H9 (cell line): ENCODE data around the gene PCED1A. TPM values are rescaled to one million over a fixed set of nuclear protein-coding genes. Genes with fewer than 3 reads are reported as not detected.

Experiments
- DNase-seq: peaks from one replicate; pipeline ENCODE4 v3.0.0-alpha.2; 2017
- H2AFZ ChIP-seq: one replicate; pipeline ENCODE4 v1.6.1; 2013; ENCODE audit warnings: mild to moderate bottlenecking, low read length, control low read depth, moderate library complexity
- H2AK5ac ChIP-seq: 2 replicates; pipeline ENCODE4 v1.6.1; 2013; ENCODE audit warnings: low read length, control low read depth, mixed read lengths; ENCODE audit not compliant: insufficient read length
- H2BK120ac ChIP-seq: one replicate; pipeline ENCODE4 v1.6.1; 2013; ENCODE audit warnings: low read depth, mild to moderate bottlenecking, low read length, control low read depth, inconsistent platforms; ENCODE audit not compliant: poor library complexity, severe bottlenecking
- H2BK12ac ChIP-seq: 2 replicates; pipeline ENCODE4 v1.6.1; 2013; ENCODE audit warnings: low read length, control low read depth, mixed read lengths, low read depth; ENCODE audit not compliant: insufficient read length
- H2BK15ac ChIP-seq: 2 replicates; pipeline ENCODE4 v1.6.1; 2013; ENCODE audit warnings: low read depth, low read length, control low read depth
- H2BK20ac ChIP-seq: one replicate; pipeline ENCODE4 v1.6.1; 2013; ENCODE audit warnings: low read depth, mild to moderate bottlenecking, low read length, control low read depth, inconsistent platforms; ENCODE audit not compliant: poor library complexity, severe bottlenecking
- H2BK5ac ChIP-seq: 2 replicates; pipeline ENCODE4 v1.6.1; 2013; ENCODE audit warnings: low read length, control low read depth, mixed read lengths; ENCODE audit not compliant: insufficient read length
- H3K14ac ChIP-seq: 2 replicates; pipeline ENCODE4 v1.6.1; 2013; ENCODE audit warnings: low read length, control low read depth; ENCODE audit not compliant: insufficient read depth
- H3K18ac ChIP-seq: 2 replicates; pipeline ENCODE4 v1.6.1; 2013; ENCODE audit warnings: low read depth, mild to moderate bottlenecking, mixed read lengths, low read length, control low read depth; ENCODE audit not compliant: insufficient read length
- H3K23ac ChIP-seq: 2 replicates; pipeline ENCODE4 v1.6.1; 2013; ENCODE audit warnings: low read length, control low read depth, mixed read lengths, low read depth; ENCODE audit not compliant: insufficient read length
- H3K23me2 ChIP-seq: 2 replicates; pipeline ENCODE4 v1.6.1; 2013; ENCODE audit warnings: low read depth, mild to moderate bottlenecking, mixed read lengths, low read length, control low read depth; ENCODE audit not compliant: insufficient read length, poor library complexity, severe bottlenecking
- H3K27ac ChIP-seq: 2 replicates; pipeline ENCODE4 v1.5.1; 2013; ENCODE audit warnings: low read length, control low read depth, mixed read lengths, low read depth; ENCODE audit not compliant: insufficient read length
- H3K27me3 ChIP-seq: 2 replicates; pipeline ENCODE4 v1.6.1; 2013; ENCODE audit warnings: low read length, control low read depth, inconsistent platforms; ENCODE audit not compliant: insufficient read depth
- H3K4ac ChIP-seq: 2 replicates; pipeline ENCODE4 v1.6.1; 2013; ENCODE audit warnings: low read depth, mild to moderate bottlenecking, control low read depth, inconsistent platforms, low read length, moderate library complexity
- H3K4me1 ChIP-seq: 2 replicates; pipeline ENCODE4 v1.6.1; 2013; ENCODE audit warnings: low read length, control low read depth, inconsistent platforms; ENCODE audit not compliant: insufficient read depth
- H3K4me2 ChIP-seq: 2 replicates; pipeline ENCODE4 v1.6.1; 2013; ENCODE audit warnings: low read length, control low read depth, mixed read lengths; ENCODE audit not compliant: insufficient read length, insufficient read depth
- H3K56ac ChIP-seq: 2 replicates; pipeline ENCODE4 v1.6.1; 2013; ENCODE audit warnings: low read depth, mild to moderate bottlenecking, mixed read lengths, low read length, control low read depth; ENCODE audit not compliant: insufficient read length
- H3K79me1 ChIP-seq: 2 replicates; pipeline ENCODE4 v1.6.1; 2013; ENCODE audit warnings: low read depth, mild to moderate bottlenecking, moderate library complexity, low read length, control low read depth, inconsistent platforms; ENCODE audit not compliant: insufficient read depth, poor library complexity, severe bottlenecking
- H3K79me2 ChIP-seq: 2 replicates; pipeline ENCODE4 v1.6.1; 2013; ENCODE audit warnings: low read length, control low read depth, inconsistent platforms; ENCODE audit not compliant: insufficient read depth
- H3K9ac ChIP-seq: 2 replicates; pipeline ENCODE4 v1.6.1; 2013; ENCODE audit warnings: low read length, control low read depth, mixed read lengths; ENCODE audit not compliant: insufficient read length; ENCODE audit errors: extremely low read depth
- H3K9me3 ChIP-seq: one replicate; pipeline ENCODE4 v1.6.1; 2013; ENCODE audit warnings: low read depth, low read length, inconsistent platforms; ENCODE audit not compliant: control insufficient read depth
- H3T11ph ChIP-seq: one replicate; pipeline ENCODE4 v1.6.1; 2013; ENCODE audit warnings: mild to moderate bottlenecking, low read length, control low read depth, inconsistent platforms
- H4K20me1 ChIP-seq: one replicate; pipeline ENCODE4 v1.6.1; 2013; ENCODE audit not compliant: control insufficient read depth, insufficient read length, insufficient read depth
- H4K5ac ChIP-seq: 2 replicates; pipeline ENCODE4 v1.6.1; 2013; ENCODE audit warnings: low read depth, mild to moderate bottlenecking, mixed read lengths, low read length, control low read depth; ENCODE audit not compliant: insufficient read length
- H4K8ac ChIP-seq: replicated peaks from 2 replicates; pipeline ENCODE4 v1.6.1; 2013; ENCODE audit warnings: low read length, control low read depth, mixed read lengths, low read depth; ENCODE audit not compliant: insufficient read length
- H4K91ac ChIP-seq: 2 replicates; pipeline ENCODE4 v1.6.1; 2013; ENCODE audit warnings: low read depth, mild to moderate bottlenecking, moderate library complexity, mixed read lengths, low read length, control low read depth; ENCODE audit not compliant: insufficient read length
- H3K27ac Mint-ChIP-seq, 3 experiments: 2 replicates in 2 of 3; 3 replicates in 1 of 3; pipeline ENCODE4 v1.8.0; 2020 to 2021; ENCODE audit warnings: mixed read lengths in 3 of 3, mild to moderate bottlenecking in 1 of 3, moderate library complexity in 1 of 3
- H3K27me3 Mint-ChIP-seq: 2 replicates; pipeline ENCODE4 v1.8.0; 2021; ENCODE audit warnings: low read depth, mild to moderate bottlenecking, moderate library complexity, mixed read lengths
- H3K36me3 Mint-ChIP-seq, 3 experiments: 2 replicates in 2 of 3; 3 replicates in 1 of 3; pipeline ENCODE4 v1.8.0; 2020 to 2021; ENCODE audit warnings: low read depth in 3 of 3, mixed read lengths in 3 of 3; ENCODE audit not compliant: insufficient read depth in 1 of 3
- H3K4me1 Mint-ChIP-seq, 2 experiments: 2 replicates each; pipeline ENCODE4 v1.8.0; 2020; ENCODE audit warnings: mixed read lengths in 2 of 2
- H3K4me3 Mint-ChIP-seq, 2 experiments: 2 replicates in 1 of 2; 3 replicates in 1 of 2; pipeline ENCODE4 v1.8.0; 2020 to 2021; ENCODE audit warnings: mild to moderate bottlenecking in 2 of 2, mixed read lengths in 2 of 2, moderate library complexity in 1 of 2
- H3K9me3 Mint-ChIP-seq, 2 experiments: 2 replicates in 1 of 2; 3 replicates in 1 of 2; pipeline ENCODE4 v1.8.0; 2020; ENCODE audit warnings: mild to moderate bottlenecking in 2 of 2, mixed read lengths in 2 of 2, moderate library complexity in 1 of 2
- CTCF ChIP-seq: fragments of 200-600 bp; sonication (generic); conservative IDR thresholded peaks from 3 replicates; pipeline ENCODE4 v1.8.0; 2021; ENCODE audit warnings: antibody characterized with exemption, mild to moderate bottlenecking
- WGBS: extraction: QIAGEN DNeasy Blood & Tissue Kit; methylation state at CpG from one replicate; pipeline ENCODE4 v1.1.7; 2013; ENCODE audit warnings: missing lambda C conversion rate, low lambda C conversion rate, mixed read lengths; ENCODE audit not compliant: insufficient read length; ENCODE audit errors: extremely low coverage; 5-methylcytosine and 5-hydroxymethylcytosine counted together
- total RNA-seq: library from RNA; stranded (reverse); gene quantifications from 2 replicates; pipeline ENCODE4 v1.2.1, GENCODE V29; 2021

The PCED1A gene
- total RNA-seq, 1 experiment from 2014 or later: 30.8 TPM

- no peak overlapping the region for H3K14ac ChIP-seq
- H4K8ac ChIP-seq: no peak overlapping the region
- H3K23me2 ChIP-seq: peaks cover 7% of the 10 kb centered on the region
- no peak overlapping the region for H3K56ac ChIP-seq
- H4K20me1 ChIP-seq: no peaks in the 10 kb centered on the region
- no peak overlapping the region for H3K27ac Mint-ChIP-seq
- H3K79me2 ChIP-seq: no peaks in the 10 kb centered on the region
- no peak for TF ChIP-seq CTCF
- no peaks in the 10 kb centered on the region for H3K9me3 ChIP-seq
- H2BK120ac ChIP-seq: no peak overlapping the region
- H2AFZ ChIP-seq: no peak overlapping the region
- no peak overlapping the region for H3T11ph ChIP-seq
- H2BK12ac ChIP-seq: no peak overlapping the region
- no peak overlapping the region for H3K4me2 ChIP-seq
- H3K4me1 ChIP-seq: no peaks in the 10 kb centered on the region
- H2BK15ac ChIP-seq: no peak overlapping the region
- no peak overlapping the region; a peak in 1 of 5 replicates for H3K4me3 Mint-ChIP-seq
- no peak overlapping the region for H4K5ac ChIP-seq
- no peak overlapping the region for H3K23ac ChIP-seq
- no peak overlapping the region for H3K9ac ChIP-seq
- no peak overlapping the region for H3K18ac ChIP-seq
- H2AK5ac ChIP-seq: no peak overlapping the region
- no peak overlapping the region for H4K91ac ChIP-seq
- no peak overlapping the region for H3K27ac ChIP-seq
- H3K27me3 ChIP-seq: peaks cover 7% of the 10 kb centered on the region; the same call in 1 of the 2 replicates
- H3K36me3 Mint-ChIP-seq: peaks cover 3 to 27% (median 23%) of the 10 kb centered on the region in 3 experiments
- peaks cover 12% of the 10 kb centered on the region for H3K27me3 Mint-ChIP-seq
- no CpG with 5 or more reads among the region's 6 CpGs for WGBS
- H3K9me3 Mint-ChIP-seq: peaks cover 0 to 4% of the 10 kb centered on the region in 2 experiments; a peak in 1 of 5 replicates
- DNase-seq: no peak
- H2BK20ac ChIP-seq: no peak overlapping the region
- H3K79me1 ChIP-seq: no peaks in the 10 kb centered on the region
- no peak overlapping the region for H2BK5ac ChIP-seq
- no peak overlapping the region for H3K4ac ChIP-seq
- H3K4me1 Mint-ChIP-seq: peaks cover 4 to 10% of the 10 kb centered on the region in 2 experiments
These were observed 3.1 kb downstream of the PCED1A start for GRCh38 chr20:2837221-2837960.
